Hepatic stellate cell (primary cell): ENCODE data around the gene ITPR1.
A peak's percentile ranks its signal among the peaks of the same experiment; 100 is the strongest.

Experiments
- DNase-seq: peaks from one replicate; pipeline ENCODE4 v3.0.0; 2011; ENCODE audit warnings: low spot score

ITPR1 gene

GRCh38 chr3:4643904-4644547 is 150.9 kb downstream of the ITPR1 start:
- no peak for DNase-seq

GRCh38 chr3:4644951-4645350 is 151.8 kb downstream of the ITPR1 start:
- DNase-seq: no peak

GRCh38 chr3:4645468-4645867 is 152.3 kb downstream of the ITPR1 start:
- DNase-seq: no peak

- DNase-seq: no peak
Measured at GRCh38 chr3:4647411-4647810, 154.3 kb downstream of the ITPR1 start.

GRCh38 chr3:4655145-4656045 is 162.2 kb downstream of the ITPR1 start:
- DNase-seq: no peak

GRCh38 chr3:4656059-4656458 is 162.9 kb downstream of the ITPR1 start:
- peak; percentile 57 for DNase-seq

GRCh38 chr3:4656626-4657328 is 163.6 kb downstream of the ITPR1 start:
- DNase-seq: no peak

- no peak for DNase-seq
Measured at GRCh38 chr3:4660936-4661335, 167.8 kb downstream of the ITPR1 start.

- DNase-seq: no peak
Measured at GRCh38 chr3:4664412-4664811, 171.3 kb downstream of the ITPR1 start.

GRCh38 chr3:4665197-4665596 is 172.0 kb downstream of the ITPR1 start:
- DNase-seq: peak; percentile 31

- DNase-seq: no peak
Measured at GRCh38 chr3:4666071-4666470, 172.9 kb downstream of the ITPR1 start.

- DNase-seq: peak; percentile 25
Measured at GRCh38 chr3:4670352-4670751, 177.2 kb downstream of the ITPR1 start.

- no peak for DNase-seq
Measured at GRCh38 chr3:4672725-4673275, 179.7 kb downstream of the ITPR1 start.

- DNase-seq: no peak
Measured at GRCh38 chr3:4674216-4674615, 181.1 kb downstream of the ITPR1 start.

- DNase-seq: no peak
Measured at GRCh38 chr3:4675704-4676103, 182.6 kb downstream of the ITPR1 start.

GRCh38 chr3:4678320-4678719 is 185.2 kb downstream of the ITPR1 start:
- DNase-seq: no peak

GRCh38 chr3:4680227-4680691 is 187.1 kb downstream of the ITPR1 start:
- DNase-seq: no peak

GRCh38 chr3:4680871-4681300 is 187.7 kb downstream of the ITPR1 start:
- peak; percentile 22 for DNase-seq

GRCh38 chr3:4681301-4681700 is 188.2 kb downstream of the ITPR1 start:
- DNase-seq: no peak

GRCh38 chr3:4684117-4684516 is 191.0 kb downstream of the ITPR1 start:
- no peak for DNase-seq

- DNase-seq: no peak
Measured at GRCh38 chr3:4684976-4685375, 191.8 kb downstream of the ITPR1 start.

GRCh38 chr3:4685673-4686345 is 192.7 kb downstream of the ITPR1 start:
- no peak for DNase-seq
